ENCODE results near the gene L3MBTL3.

The L3MBTL3 gene

GRCh38 chr6:130183271-130184222 is 165.2 kb downstream of the L3MBTL3 start:
- DNase-seq (ENCODE audit: low read depth, low spot score) = no peak

- DNase-seq (ENCODE audit: low read depth, low spot score) = no peak
Observed at GRCh38 chr6:130185658-130186057, 167.3 kb downstream of the L3MBTL3 start.

- no peak for DNase-seq (ENCODE audit: low read depth, low spot score)
Observed at GRCh38 chr6:130187335-130188206, 169.2 kb downstream of the L3MBTL3 start.

- DNase-seq (ENCODE audit: low read depth, low spot score) = no peak
Observed at GRCh38 chr6:130188207-130188899, 170.0 kb downstream of the L3MBTL3 start.

GRCh38 chr6:130189531-130190397 is 171.4 kb downstream of the L3MBTL3 start:
- DNase-seq (ENCODE audit: low read depth, low spot score) = no peak

Measured in activated CD4-positive, CD25-positive, alpha-beta regulatory T cell treated with anti-CD3 and anti-CD28 coated beads, Interleukin-2, amount 50 U/mL, for 16 hours (primary cell).